ENCODE results near the gene TTC28.
"Not testable (repeated sequence)": the region's sequence is repeated elsewhere in the genome, so short reads cannot be mapped to it uniquely, and the experiment has no call there.

Gene TTC28

DNA sequence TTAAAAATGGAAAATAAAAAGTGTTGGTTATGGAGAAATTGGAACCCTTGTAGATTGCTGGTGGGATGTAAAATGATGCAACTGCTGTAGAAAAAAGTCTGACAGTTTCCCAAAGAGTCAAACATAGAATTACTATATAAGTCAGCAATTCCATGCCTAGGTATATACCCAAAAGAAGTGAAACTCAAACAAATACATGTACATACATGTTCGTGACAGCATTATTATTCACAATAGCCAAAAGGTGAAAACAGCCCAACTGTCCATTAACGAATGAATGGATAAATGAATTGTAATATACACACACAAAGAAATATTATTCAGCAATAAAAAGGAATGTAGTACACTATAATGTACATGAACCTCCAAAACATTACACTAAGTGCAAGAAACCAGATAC lies 116.0 kb downstream of the TTC28 start:
- no peak overlapping the region for H3K27ac ChIP-seq (ENCODE audit: insufficient read depth, low read depth, low read length, poor library complexity, severe bottlenecking)
- no peaks in the 10 kb centered on the region for H3K9me3 ChIP-seq (ENCODE audit: control insufficient read depth, low read length)
- H3K4me1 ChIP-seq (ENCODE audit: control insufficient read depth, insufficient read depth, low read length), result no peaks in the 10 kb centered on the region
- H3K27me3 ChIP-seq (ENCODE audit: control insufficient read depth, insufficient read depth, low read length, poor library complexity, severe bottlenecking), result no peaks in the 10 kb centered on the region
- H3K4me3 ChIP-seq (ENCODE audit: insufficient read depth, low read depth, low read length), result no peak overlapping the region
- H3K36me3 ChIP-seq (ENCODE audit: control insufficient read depth, insufficient read depth, low read length), result no peaks in the 10 kb centered on the region
- 91 to 100% methylated on average over 1 to 2 of the region's 2 CpGs for WGBS, 2 experiments

DNA sequence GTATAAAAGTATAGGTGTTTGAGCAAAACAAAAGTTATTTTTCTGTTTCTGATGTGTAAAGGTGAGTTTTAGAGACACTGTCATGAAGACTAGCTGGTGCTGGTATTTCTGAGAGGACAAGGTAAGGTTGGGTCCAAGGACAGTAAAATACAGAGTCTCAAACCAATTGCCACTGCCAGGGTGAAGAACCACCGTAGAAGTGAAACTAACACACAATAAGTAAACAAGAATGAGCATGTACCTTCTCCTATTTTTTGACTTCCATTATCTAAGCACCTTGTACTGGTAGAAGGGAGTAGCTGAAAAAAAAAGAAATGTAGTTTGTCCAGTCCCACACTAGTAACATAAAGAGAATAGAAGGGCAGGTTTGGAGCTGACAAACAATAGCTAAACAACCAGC lies 117.3 kb downstream of the TTC28 start:
- Histone ChIP-seq H3K27me3 (ENCODE audit: control insufficient read depth, insufficient read depth, low read length, poor library complexity, severe bottlenecking) (no peaks in the 10 kb centered on the region), H3K4me1 (ENCODE audit: control insufficient read depth, insufficient read depth, low read length) (no peaks in the 10 kb centered on the region), H3K27ac (ENCODE audit: insufficient read depth, low read depth, low read length, poor library complexity, severe bottlenecking) (no peak overlapping the region), H3K36me3 (ENCODE audit: control insufficient read depth, insufficient read depth, low read length) (no peaks in the 10 kb centered on the region), H3K9me3 (ENCODE audit: control insufficient read depth, low read length) (peaks cover under 1% of the 10 kb centered on the region), H3K4me3 (ENCODE audit: insufficient read depth, low read depth, low read length) (no peak overlapping the region)
- WGBS, 2 experiments, result 100% methylated on average over 1 of the region's 1 CpG

DNA sequence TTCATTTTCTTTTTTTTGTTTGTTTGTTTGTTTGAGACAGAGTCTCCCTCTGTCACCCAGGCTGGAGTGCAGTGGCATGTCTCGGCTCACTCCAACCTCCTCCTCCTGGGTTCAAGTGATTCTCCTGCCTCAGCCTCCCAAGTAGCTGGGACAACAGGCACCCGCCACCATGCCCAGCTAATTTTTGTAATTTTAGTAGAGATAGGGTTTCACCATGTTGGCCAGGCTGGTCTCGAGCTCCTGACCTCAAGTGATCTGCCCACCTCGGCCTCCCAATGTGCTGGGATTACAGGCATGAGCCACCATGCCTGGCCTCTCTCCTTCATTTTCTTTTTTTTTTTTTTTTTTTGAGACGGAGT lies 118.9 kb downstream of the TTC28 start:
- H3K27me3 ChIP-seq (ENCODE audit: control insufficient read depth, insufficient read depth, low read length, poor library complexity, severe bottlenecking); H3K4me1 ChIP-seq (ENCODE audit: control insufficient read depth, insufficient read depth, low read length); H3K4me3 ChIP-seq (ENCODE audit: insufficient read depth, low read depth, low read length); H3K9me3 ChIP-seq (ENCODE audit: control insufficient read depth, low read length); H3K27ac ChIP-seq (ENCODE audit: insufficient read depth, low read depth, low read length, poor library complexity, severe bottlenecking); H3K36me3 ChIP-seq (ENCODE audit: control insufficient read depth, insufficient read depth, low read length): not testable (repeated sequence)
- 95 to 97% methylated on average over 5 of the region's 5 CpGs for WGBS, 2 experiments

DNA sequence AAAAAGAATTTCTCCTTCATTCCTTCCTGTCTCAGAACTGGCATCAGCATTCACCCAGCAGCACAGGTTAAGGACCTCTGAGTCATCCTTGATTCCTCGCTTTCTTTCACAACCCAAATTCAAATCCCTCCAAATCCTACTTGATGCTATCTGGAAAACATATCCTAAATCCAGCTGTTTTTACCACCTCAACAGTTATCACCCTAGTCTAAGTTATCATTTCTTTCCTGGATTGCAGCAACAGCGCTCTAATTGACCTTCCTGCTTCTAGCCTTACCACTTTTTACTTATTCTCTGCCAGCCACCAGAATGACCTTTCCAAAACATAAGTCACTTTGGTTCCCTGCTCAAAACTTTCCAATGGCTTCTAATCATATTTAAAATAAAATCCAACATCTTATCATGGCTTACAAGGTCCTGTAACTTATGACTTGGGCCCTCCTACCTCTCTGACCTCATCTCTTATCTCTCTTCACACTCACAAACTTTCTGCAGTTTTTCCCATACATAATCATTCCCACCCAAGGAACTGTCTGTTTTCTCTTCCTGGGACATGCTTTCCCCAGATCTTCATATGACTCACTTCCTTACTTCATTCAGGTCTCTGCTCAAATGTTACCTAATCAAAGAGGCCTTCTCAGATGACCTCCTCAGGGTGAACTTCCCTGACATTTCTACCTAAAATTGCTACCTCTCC lies 119.4 kb downstream of the TTC28 start:
- H3K4me3 ChIP-seq (ENCODE audit: insufficient read depth, low read depth, low read length), result no peak overlapping the region
- H3K27ac ChIP-seq (ENCODE audit: insufficient read depth, low read depth, low read length, poor library complexity, severe bottlenecking), result no peak overlapping the region
- 93 to 95% methylated on average over 2 of the region's 2 CpGs for WGBS, 2 experiments

DNA sequence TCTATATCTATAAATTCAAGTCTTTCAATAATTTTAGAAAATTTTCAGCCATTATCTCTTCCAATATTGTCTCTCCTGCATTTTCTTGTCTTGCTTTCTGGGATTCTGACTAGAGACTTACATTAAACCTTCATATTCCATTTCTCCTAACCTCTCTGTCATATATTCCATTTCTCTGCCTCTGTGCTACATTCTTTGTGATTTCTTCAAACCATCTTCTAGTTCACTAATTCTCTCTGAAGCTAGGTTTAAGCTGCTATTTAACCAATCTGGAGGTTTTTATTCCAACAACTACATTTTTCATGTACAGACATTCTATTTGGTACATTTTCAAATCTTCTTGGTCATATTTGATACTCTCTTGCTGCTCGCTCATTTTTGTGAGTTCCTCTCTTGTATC lies 122.5 kb downstream of the TTC28 start:
- Histone ChIP-seq H3K36me3 (ENCODE audit: control insufficient read depth, insufficient read depth, low read length) (no peaks in the 10 kb centered on the region), H3K4me3 (ENCODE audit: insufficient read depth, low read depth, low read length) (no peak overlapping the region), H3K4me1 (ENCODE audit: control insufficient read depth, insufficient read depth, low read length) (no peaks in the 10 kb centered on the region), H3K9me3 (ENCODE audit: control insufficient read depth, low read length) (peaks cover 3% of the 10 kb centered on the region), H3K27me3 (ENCODE audit: control insufficient read depth, insufficient read depth, low read length, poor library complexity, severe bottlenecking) (no peaks in the 10 kb centered on the region), H3K27ac (ENCODE audit: insufficient read depth, low read depth, low read length, poor library complexity, severe bottlenecking) (no peak overlapping the region)
- WGBS, 2 experiments, result 80% methylated on average over 1 of the region's 1 CpG; no CpG with 5 or more reads in 1 of the 2 experiments

More for the DNA sequence above, 119.4 kb downstream of the TTC28 start:
- Histone ChIP-seq H3K4me1 (ENCODE audit: control insufficient read depth, insufficient read depth, low read length) (no peaks in the 10 kb centered on the region), H3K9me3 (ENCODE audit: control insufficient read depth, low read length) (peaks cover 3% of the 10 kb centered on the region), H3K27me3 (ENCODE audit: control insufficient read depth, insufficient read depth, low read length, poor library complexity, severe bottlenecking) (no peaks in the 10 kb centered on the region), H3K36me3 (ENCODE audit: control insufficient read depth, insufficient read depth, low read length) (no peaks in the 10 kb centered on the region)

DNA sequence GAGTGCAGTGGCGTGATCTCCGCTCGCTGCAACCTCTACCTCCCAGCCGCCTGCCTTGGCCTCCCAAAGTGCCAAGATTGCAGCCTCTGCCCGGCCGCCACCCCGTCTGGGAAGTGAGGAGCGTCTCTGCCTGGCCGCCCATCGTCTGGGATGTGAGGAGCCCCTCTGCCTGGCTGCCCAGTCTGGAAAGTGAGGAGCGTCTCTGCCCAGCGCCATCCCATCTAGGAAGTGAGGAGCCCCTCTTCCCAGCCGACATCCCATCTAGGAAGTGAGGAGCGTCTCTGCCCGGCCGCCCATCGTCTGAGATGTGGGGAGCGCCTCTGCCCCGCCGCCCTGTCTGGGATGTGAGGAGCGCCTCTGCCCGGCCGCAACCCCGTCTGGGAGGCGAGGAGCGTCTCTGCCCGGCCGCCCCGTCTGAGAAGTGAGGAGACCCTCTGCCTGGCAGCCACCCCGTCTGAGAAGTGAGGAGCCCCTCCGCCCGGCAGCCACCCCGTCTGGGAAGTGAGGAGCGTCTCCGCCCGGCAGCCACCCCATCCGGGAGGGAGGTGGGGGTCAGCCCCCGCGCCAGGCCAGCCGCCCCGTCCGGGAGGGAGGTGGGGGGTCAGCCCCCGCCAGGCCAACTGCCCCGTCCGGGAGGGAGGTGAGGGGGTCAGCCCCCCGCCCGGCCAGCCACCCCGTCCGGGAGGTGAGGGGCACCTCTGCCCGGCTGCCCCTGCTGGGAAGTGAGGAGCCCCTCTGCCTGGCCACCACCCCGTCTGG lies 126.4 kb downstream of the TTC28 start:
- H3K4me3 ChIP-seq (ENCODE audit: insufficient read depth, low read depth, low read length); H3K4me1 ChIP-seq (ENCODE audit: control insufficient read depth, insufficient read depth, low read length); H3K27ac ChIP-seq (ENCODE audit: insufficient read depth, low read depth, low read length, poor library complexity, severe bottlenecking); H3K9me3 ChIP-seq (ENCODE audit: control insufficient read depth, low read length); H3K27me3 ChIP-seq (ENCODE audit: control insufficient read depth, insufficient read depth, low read length, poor library complexity, severe bottlenecking); H3K36me3 ChIP-seq (ENCODE audit: control insufficient read depth, insufficient read depth, low read length): not testable (repeated sequence)
- 92 to 93% methylated on average over 45 to 49 of the region's 51 CpGs for WGBS, 2 experiments

DNA sequence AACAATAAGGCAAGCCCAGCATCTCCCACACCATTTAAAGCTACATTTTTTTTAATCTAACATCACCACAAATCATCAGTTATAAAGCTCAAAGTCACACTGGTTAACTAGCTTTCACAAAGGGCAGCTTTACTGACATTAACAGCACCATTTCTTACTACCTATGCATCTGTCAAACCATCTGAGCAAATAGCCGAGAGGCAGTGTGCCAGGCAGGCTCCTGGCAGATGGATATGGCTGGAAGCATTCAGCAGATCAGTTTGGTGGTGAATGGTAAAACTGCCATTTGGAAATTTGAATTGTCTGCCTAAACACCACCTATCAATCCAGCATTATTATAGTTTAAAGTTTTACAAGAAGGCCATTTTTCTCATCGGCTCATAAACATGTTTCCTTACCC lies 131.2 kb downstream of the TTC28 start:
- Histone ChIP-seq H3K4me3 (ENCODE audit: insufficient read depth, low read depth, low read length) (no peak overlapping the region), H3K9me3 (ENCODE audit: control insufficient read depth, low read length) (no peaks in the 10 kb centered on the region), H3K4me1 (ENCODE audit: control insufficient read depth, insufficient read depth, low read length) (no peaks in the 10 kb centered on the region), H3K27ac (ENCODE audit: insufficient read depth, low read depth, low read length, poor library complexity, severe bottlenecking) (no peak overlapping the region), H3K27me3 (ENCODE audit: control insufficient read depth, insufficient read depth, low read length, poor library complexity, severe bottlenecking) (no peaks in the 10 kb centered on the region), H3K36me3 (ENCODE audit: control insufficient read depth, insufficient read depth, low read length) (no peaks in the 10 kb centered on the region)
- WGBS, 2 experiments, result 92 to 93% methylated on average over 2 of the region's 2 CpGs

DNA sequence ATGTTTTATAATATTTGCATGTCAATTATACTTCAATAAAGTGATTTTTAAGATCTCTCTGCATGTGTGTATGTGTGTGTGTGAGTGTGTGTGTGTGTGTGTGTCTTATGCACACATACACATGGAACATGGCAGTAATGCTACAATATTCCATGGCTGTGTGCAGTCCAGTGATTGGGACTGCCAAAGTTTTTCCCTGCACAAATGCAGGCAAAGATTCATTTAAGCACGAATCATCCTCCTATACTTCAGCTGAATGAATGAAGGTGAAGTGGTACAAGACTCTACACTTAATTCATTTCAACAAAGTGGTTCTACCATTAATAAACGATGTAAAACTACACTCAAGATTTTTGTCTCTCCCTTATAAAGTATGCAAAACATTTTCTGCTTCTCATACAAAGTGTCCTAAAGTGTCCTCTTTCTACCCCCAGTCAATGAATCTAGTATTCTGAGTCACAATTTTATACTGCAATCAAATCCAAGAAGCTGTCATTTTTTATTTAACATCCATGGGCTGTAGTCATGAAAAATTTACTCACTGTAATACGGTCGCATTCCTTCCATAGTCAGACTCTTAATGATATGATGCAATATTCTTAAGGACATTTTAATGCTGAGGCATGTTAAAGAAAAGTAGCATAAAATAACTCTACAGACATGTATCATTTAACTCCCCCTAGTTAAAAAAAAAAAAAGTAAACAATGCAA lies 132.4 kb downstream of the TTC28 start:
- Histone ChIP-seq H3K9me3 (ENCODE audit: control insufficient read depth, low read length) (no peaks in the 10 kb centered on the region), H3K27me3 (ENCODE audit: control insufficient read depth, insufficient read depth, low read length, poor library complexity, severe bottlenecking) (no peaks in the 10 kb centered on the region), H3K27ac (ENCODE audit: insufficient read depth, low read depth, low read length, poor library complexity, severe bottlenecking) (no peak overlapping the region), H3K4me1 (ENCODE audit: control insufficient read depth, insufficient read depth, low read length) (no peaks in the 10 kb centered on the region), H3K4me3 (ENCODE audit: insufficient read depth, low read depth, low read length) (no peak overlapping the region), H3K36me3 (ENCODE audit: control insufficient read depth, insufficient read depth, low read length) (no peaks in the 10 kb centered on the region)
- 96 to 97% methylated on average over 2 to 3 of the region's 4 CpGs for WGBS, 2 experiments

DNA sequence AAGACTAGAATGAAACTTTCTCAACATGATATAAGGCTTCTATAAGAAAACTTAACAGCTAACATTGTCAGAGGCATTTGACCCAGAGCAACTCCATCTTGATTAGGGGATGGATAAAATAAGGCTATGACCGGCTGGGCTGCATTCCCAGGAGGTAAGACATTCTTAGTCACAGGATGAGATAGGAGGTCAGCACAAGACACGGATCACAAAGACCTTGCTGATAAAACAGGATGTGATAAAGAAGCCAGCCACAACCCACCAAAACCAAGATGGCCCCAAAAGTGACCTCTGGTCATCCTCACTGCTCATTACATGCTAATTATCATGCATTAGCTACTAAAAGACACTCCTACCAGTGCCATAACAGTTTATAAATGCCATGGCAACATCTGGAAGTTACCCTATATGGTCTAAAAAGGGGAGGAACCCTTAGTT lies 135.2 kb downstream of the TTC28 start:
- WGBS, 2 experiments, result 92 to 96% methylated on average over 2 of the region's 2 CpGs
- H3K4me1 ChIP-seq (ENCODE audit: control insufficient read depth, insufficient read depth, low read length), result peaks cover 14% of the 10 kb centered on the region

DNA sequence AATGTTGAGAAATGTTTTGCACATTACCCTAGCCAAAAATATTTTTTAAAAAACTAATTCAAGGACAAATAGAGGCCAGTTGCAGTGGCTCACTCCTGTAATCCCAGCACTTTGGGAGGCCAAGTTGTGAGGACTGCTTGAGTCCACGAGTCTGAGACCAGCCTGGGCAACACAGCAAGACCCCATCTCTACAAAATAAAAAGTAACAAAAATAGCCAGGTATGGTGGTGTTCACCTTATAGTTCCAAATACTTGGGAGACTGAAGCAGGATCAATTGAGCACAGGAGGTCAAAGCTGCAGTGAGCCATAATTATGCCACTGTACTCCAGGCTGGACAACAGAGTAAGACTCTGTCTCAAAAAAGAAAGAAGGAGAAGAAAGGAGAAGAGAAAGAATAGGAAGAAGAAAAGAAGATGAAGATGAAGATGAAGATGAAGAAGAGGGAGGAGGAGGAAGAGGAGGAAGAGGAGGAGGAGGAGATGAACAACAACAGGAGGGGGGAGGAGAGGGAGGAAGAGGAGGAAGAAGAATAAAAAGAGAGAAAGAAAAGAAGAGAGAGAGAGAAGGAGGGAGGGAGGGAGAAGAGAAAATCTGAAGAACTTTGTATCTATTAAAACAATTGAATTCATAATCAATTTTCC lies 136.5 kb downstream of the TTC28 start:
- H3K4me1 ChIP-seq (ENCODE audit: control insufficient read depth, insufficient read depth, low read length), result peaks cover 14% of the 10 kb centered on the region
- H3K36me3 ChIP-seq (ENCODE audit: control insufficient read depth, insufficient read depth, low read length), result no peaks in the 10 kb centered on the region
- no peaks in the 10 kb centered on the region for H3K27me3 ChIP-seq (ENCODE audit: control insufficient read depth, insufficient read depth, low read length, poor library complexity, severe bottlenecking)
- H3K9me3 ChIP-seq (ENCODE audit: control insufficient read depth, low read length), result no peaks in the 10 kb centered on the region
- H3K4me3 ChIP-seq (ENCODE audit: insufficient read depth, low read depth, low read length), result no peak overlapping the region
- H3K27ac ChIP-seq (ENCODE audit: insufficient read depth, low read depth, low read length, poor library complexity, severe bottlenecking), result no peak overlapping the region
- 80 to 96% methylated on average over 1 of the region's 1 CpG for WGBS, 2 experiments

More for the DNA sequence above, 135.2 kb downstream of the TTC28 start:
- H3K27ac ChIP-seq (ENCODE audit: insufficient read depth, low read depth, low read length, poor library complexity, severe bottlenecking), result no peak overlapping the region
- no peaks in the 10 kb centered on the region for H3K27me3 ChIP-seq (ENCODE audit: control insufficient read depth, insufficient read depth, low read length, poor library complexity, severe bottlenecking)
- H3K9me3 ChIP-seq (ENCODE audit: control insufficient read depth, low read length), result no peaks in the 10 kb centered on the region
- no peaks in the 10 kb centered on the region for H3K36me3 ChIP-seq (ENCODE audit: control insufficient read depth, insufficient read depth, low read length)
- H3K4me3 ChIP-seq (ENCODE audit: insufficient read depth, low read depth, low read length), result no peak overlapping the region

Data from ectodermal cell (in vitro differentiated cells).